HepG2 (cell line): ENCODE results near the gene CENPK.

Experiments
- RNF2 ChIP-seq: fragments of 450-650 bp; conservative IDR thresholded peaks from 2 replicates; pipeline ENCODE4 v1.6.1; 2016; ENCODE audit warnings: low read depth
- SIN3A ChIP-seq: IDR thresholded peaks from 2 replicates; pipeline ENCODE4 v1.6.1; 2011; ENCODE audit warnings: low read depth, mild to moderate bottlenecking, control low read depth, low read length, borderline replicate concordance
- TCF12 ChIP-seq, 2 experiments: fragments of 450-650 bp in 1 of 2; sonication (generic) in 1 of 2; formaldehyde crosslinking in 1 of 2; IDR thresholded peaks; 2 replicates each; pipeline versions ENCODE4 v1.6.1 to v1.8.0; 2017 to 2022; ENCODE audit warnings: antibody characterized with exemption in 1 of 2, mild to moderate bottlenecking in 1 of 2, missing genetic modification reagents in 1 of 2, moderate library complexity in 1 of 2
- TF ChIP-seq, protein P1 (sequence below), 2 experiments: IDR thresholded peaks; 2 replicates each; pipeline ENCODE4 v1.6.1; 2011 to 2012; ENCODE audit warnings: low read length in 2 of 2, borderline replicate concordance in 1 of 2, low read depth in 1 of 2, mild to moderate bottlenecking in 1 of 2, moderate library complexity in 1 of 2

DNA sequence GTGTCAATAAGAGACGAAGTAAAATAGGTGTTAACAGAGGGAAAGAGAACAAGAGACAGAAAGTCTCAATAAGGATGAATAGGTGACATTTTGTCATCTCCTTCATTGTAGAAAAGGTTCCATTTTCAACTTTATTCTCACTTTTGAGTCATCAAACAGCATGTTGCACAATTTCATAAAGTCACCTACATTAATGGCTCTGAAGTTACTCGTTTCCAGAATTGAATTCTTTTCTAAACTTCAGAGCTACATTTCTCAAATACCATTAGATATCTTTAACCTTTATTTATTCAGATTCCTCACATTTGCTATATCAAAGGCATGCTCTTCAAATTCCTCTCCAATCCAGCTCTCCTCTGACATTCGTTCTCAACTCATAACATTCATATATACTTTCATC lies 94.3 kb downstream of the CENPK start:
- no peak for TF ChIP-seq RNF2
- TF ChIP-seq, protein P1, sequence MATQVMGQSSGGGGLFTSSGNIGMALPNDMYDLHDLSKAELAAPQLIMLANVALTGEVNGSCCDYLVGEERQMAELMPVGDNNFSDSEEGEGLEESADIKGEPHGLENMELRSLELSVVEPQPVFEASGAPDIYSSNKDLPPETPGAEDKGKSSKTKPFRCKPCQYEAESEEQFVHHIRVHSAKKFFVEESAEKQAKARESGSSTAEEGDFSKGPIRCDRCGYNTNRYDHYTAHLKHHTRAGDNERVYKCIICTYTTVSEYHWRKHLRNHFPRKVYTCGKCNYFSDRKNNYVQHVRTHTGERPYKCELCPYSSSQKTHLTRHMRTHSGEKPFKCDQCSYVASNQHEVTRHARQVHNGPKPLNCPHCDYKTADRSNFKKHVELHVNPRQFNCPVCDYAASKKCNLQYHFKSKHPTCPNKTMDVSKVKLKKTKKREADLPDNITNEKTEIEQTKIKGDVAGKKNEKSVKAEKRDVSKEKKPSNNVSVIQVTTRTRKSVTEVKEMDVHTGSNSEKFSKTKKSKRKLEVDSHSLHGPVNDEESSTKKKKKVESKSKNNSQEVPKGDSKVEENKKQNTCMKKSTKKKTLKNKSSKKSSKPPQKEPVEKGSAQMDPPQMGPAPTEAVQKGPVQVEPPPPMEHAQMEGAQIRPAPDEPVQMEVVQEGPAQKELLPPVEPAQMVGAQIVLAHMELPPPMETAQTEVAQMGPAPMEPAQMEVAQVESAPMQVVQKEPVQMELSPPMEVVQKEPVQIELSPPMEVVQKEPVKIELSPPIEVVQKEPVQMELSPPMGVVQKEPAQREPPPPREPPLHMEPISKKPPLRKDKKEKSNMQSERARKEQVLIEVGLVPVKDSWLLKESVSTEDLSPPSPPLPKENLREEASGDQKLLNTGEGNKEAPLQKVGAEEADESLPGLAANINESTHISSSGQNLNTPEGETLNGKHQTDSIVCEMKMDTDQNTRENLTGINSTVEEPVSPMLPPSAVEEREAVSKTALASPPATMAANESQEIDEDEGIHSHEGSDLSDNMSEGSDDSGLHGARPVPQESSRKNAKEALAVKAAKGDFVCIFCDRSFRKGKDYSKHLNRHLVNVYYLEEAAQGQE (IDR thresholded peaks at IDR 0.05; ENCODE audit: borderline replicate concordance in 1 of 2, low read depth in 1 of 2, low read length in 2 of 2) = no peak
- no peak for TF ChIP-seq TCF12 (IDR thresholded peaks at IDR 0.05)
- no peak for TF ChIP-seq TCF12 (CRISPR knock-in tag; IDR thresholded peaks at IDR 0.05)
- TF ChIP-seq SIN3A = no peak
